Superior temporal gyrus (tissue), 1 donor: ENCODE results near the gene OPCML.

Experiments
- DNase-seq: peaks from one replicate; pipeline ENCODE4 v3.0.0-alpha.2; 2016; ENCODE audit errors: extremely low spot score

The OPCML gene

GRCh38 chr11:133078012-133078411 lies 454.3 kb downstream of the OPCML start:
- peak; percentile 14 for DNase-seq

GRCh38 chr11:133075351-133075750 lies 456.9 kb downstream of the OPCML start:
- DNase-seq, result no peak

DNA sequence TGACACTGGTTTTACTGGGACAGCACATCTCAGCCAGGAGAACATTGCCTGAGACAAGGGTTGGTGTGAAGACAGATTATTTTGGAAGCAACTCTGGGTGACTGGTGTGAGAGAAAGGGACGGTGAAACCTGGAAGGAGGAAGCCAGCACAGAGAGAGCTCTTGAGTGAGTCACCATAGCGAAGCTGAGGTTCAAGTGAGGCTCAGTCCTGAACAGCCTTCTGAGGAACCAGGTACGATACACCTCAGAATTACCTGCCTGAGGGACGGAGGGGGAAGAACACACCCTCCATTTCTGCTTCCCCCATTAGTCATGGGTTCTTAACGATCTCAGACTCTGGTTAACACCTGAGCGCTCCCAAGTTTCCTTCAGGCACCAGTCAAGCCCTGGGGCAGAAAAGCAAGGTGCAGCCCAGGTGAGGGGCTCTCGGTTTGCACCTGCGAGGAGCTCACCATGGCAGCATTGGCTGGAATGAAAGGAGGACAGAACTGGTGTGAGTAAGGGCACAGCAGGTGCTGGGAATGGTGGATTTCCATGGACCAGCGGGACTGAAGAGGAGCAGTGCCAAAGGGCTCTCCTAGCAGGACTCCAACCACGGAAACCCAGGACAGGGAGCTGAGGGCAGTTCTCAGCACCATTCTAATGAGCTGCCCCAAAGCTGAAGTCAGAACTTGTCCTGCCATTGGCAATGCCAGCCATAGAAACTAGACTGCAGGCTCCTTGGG lies 459.3 kb downstream of the OPCML start:
- no peak for DNase-seq

DNA sequence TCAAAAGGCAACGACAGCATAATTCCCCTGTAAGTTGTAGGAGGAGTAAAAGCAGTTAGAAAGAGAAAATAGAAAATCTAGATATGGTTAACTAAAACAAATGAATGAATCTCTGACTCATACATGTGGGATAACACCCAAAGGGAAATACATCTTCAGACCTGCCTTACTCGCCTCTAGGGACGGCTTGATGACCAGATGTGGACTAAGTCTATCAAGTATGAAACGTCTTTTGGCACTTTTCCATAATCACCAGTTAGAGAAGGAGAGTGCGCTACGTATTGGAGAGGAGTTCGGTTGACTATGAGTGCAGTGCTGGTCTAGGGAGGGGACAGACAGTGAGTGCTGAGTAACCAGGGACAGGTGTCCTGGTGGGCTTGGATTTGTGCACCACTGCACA lies 459.9 kb downstream of the OPCML start:
- DNase-seq, result peak; percentile 12

GRCh38 chr11:133070791-133071190 lies 461.5 kb downstream of the OPCML start:
- DNase-seq, result no peak

DNA sequence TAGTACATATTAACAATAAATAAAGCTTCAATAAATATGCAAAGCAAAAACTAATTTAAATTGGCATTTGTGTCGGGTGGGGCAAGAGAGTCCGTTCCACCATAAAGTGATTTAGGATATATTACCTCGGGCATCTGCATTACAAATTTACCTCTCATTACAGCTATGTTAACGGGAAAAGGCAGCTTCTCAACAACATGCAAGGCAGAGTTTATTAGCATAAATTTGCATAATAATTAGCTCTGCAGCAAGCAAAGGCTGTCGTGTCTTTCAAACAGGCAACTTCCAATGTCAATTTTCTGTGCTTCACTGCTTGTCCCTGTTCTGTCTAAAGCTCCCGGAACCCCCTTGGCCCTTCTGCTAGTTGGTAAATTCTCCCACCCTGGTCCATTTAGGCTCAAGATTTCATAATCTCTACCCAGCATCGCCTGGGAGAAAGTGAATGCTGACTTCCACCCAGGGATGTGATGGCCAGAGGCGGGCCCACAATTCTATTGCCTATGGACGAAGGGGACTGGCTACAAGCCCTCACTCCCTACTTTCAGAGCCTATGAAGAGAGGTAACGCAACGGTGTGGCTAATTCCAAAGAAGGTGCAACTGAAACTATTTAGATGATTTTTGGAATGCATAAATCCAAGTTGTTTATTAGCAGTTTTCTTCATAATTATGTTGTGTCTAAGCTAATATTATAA lies 462.1 kb downstream of the OPCML start:
- DNase-seq, result no peak

- DNase-seq, result no peak
Measured at GRCh38 chr11:133065847-133066485, 466.3 kb downstream of the OPCML start.

GRCh38 chr11:133064961-133065360 lies 467.3 kb downstream of the OPCML start:
- no peak for DNase-seq

- DNase-seq, result peak; percentile 74
Measured at GRCh38 chr11:133064152-133064877, 468.0 kb downstream of the OPCML start.

DNA sequence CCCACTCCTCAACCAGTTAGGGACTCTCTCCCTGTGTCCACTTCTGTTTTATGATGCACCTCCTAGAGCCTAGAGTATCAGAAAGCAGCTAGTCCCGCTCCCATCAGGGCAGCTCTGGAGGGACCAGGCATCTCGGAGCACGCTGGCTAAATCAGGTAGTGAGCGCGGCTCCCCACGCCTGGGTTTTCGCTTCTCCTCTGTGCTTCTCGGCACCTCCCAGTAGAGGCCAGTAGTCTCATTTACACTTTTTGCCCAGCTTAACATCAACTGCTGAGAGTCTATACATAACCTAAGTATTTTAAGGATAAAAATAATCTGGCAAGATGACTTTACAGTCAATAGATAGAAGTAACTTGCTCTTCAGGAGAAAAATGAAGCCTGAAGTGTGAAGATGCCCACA lies 473.8 kb downstream of the OPCML start:
- DNase-seq, result no peak

DNA sequence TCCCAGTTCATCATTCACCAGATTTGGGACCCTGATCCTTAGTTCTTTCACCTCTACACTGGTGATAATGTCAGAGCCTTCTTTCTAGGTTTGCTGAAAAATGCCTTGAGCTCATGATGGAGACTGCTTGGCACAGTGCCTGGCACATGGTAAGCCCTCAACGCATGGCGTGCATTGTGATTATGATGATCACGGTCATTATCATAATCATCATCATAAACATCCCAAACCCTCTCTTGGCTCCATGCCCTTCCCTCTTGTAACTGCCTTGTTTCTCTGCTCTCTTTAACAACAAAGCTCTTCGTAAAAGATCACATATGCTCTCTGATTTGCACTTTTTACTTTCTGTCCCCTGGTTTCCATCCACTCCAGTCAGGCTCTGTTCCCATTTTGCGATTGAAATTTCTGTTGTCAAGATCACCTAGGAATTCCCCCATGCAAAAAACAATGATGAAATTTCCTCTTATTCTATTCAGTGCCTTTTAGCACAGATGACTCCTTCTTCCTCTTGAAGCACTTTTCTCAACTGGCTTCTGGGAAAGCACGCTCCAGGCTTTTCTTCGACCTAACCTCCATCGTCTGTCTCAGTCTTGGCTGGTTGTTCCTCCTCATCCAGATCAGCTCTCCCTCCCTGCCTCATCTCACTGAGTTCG lies 479.1 kb downstream of the OPCML start:
- DNase-seq, result no peak

DNA sequence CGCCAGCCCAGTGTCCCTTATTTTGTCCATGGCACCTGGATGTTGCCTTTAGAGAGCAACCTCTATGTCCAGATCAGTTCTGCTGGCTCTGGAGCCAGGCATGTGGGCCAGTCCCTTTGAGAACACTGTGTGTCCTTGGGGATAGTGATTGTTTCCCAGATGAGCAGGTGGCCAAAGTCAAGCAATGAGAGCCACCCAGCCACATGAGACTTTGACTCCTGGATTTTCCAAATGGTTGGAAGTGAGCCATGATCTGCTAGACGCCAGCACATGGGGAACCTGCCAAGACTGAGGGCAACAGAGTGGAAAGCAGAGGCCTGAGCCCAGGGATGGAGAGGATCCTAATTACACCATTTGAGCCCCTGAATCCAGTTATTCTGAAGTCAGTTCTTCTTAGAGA lies 479.8 kb downstream of the OPCML start:
- no peak for DNase-seq

- DNase-seq, result no peak
Measured at GRCh38 chr11:133049244-133050019, 482.9 kb downstream of the OPCML start.

DNA sequence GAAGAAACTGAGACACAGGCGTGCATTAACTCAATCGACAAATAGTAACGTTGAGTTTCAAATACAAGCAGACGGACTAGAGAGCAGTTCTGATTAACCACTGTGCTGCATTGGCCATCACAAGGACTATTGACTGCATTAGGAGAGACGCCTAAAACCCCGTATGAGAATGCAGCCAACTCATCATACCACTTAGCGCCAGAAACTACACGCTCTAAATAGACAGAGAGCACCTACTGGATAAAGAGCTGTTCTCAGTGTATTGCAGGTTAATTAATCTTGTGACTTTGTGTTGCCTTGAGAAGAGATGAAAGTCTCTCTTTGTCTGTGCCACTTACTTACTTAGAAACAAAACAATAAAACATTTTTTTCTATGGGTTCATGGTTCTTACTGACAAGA lies 484.0 kb downstream of the OPCML start:
- no peak for DNase-seq

DNA sequence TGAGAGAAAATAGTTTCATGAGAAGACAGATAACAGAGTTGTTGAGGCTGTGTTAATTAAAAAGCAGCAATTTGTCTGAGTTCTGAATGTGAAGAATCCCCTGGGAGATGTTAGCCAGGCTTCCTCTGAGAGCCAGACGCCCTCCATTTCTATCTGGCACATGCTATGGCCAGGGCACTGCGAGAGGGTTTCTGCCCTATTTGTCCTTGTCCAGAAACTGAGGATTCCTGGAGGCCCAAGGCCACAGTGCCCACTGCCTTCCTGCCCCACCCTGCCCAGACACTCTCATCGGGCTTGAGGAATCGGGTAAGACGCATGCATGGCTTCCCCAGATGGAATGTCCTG lies 484.6 kb downstream of the OPCML start:
- no peak for DNase-seq

GRCh38 chr11:133047036-133047770 lies 485.1 kb downstream of the OPCML start:
- peak; percentile 39 for DNase-seq

- DNase-seq, result no peak
Measured at GRCh38 chr11:133046252-133046651, 486.0 kb downstream of the OPCML start.

DNA sequence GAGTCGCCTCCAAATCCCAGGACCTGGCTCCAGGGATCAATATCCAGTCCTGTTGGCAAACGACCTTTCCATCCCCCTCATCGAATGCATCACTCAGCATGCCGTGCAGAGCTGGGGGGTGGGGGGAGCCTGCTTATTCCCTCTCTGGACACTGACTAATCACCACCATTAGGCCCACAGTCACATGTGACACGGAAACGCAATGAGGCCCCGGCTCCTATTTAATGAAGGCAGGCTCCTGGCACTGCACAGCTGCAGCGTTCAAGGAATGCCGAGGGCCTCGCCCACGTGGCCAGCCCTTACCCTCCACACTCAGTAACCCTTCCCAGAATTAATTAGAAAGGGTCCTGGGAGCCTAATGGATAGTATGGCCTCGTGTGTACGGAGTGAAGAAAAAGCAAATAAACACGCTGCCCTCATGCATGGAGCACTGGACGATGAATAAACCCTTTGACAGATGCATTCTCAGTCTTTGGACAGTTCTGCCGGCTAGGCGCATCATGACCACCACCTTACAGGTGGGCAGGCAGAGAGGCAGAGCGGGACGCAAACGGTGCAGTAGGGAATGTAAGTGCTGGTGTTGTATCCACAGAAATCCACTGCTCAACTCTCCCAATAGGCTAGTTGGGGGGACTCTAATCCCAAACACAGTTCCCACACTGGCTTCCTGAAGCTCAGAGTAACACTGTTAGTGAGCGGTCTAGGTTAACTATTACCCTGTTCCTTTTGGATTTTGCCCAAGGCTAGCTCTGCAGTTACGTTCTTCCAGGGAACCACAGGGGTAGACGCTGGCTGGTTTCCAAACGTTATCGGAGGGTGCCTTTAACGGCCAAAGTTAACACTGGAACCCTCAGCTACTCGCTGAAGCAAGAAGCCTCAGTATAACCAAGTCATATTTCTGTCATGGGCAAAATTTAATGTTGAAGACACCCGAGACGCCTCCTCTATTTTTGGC lies 490.1 kb downstream of the OPCML start:
- DNase-seq, result no peak

DNA sequence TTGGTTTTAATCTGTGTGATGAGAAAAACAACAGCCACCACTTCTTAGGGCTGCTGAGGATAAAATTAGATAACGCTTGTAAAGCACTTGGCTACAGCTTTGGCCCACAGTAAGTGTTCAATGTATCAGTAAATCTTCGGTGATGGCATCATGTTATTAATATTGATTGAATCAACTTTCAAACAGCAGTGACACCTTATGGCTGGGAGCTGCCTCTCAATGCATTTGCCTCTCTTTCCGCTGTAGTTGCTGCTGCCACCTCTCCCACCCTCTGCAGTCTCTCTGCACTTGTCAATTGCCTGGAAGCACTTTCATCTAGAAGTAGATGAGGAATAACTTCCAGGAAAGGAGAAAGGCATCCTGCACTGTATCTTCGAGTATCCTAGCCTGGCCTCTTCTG lies 491.1 kb downstream of the OPCML start:
- no peak for DNase-seq
